ENCODE measurements around the gene CACNA1F.

DNA sequence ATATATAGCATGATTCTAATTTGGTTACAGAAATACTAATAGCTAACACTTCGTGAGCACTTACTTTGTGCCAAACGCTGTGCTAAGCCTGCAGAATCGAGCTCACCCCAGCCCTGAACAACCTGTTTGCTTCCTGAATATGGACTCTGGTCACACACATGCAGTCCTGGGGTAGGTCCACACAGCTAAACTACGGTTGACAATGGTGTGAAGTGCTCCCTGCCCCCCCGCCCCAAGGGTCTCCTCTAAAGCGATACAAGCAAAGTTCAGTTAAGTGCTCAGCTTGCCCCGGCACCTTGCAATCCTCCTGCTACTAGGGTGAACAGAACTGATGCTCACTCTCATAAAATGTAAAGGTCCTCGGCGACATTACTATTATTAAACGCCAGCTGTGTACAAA, 30.5 kb upstream of the CACNA1F start:
- TF ChIP-seq, protein P1, sequence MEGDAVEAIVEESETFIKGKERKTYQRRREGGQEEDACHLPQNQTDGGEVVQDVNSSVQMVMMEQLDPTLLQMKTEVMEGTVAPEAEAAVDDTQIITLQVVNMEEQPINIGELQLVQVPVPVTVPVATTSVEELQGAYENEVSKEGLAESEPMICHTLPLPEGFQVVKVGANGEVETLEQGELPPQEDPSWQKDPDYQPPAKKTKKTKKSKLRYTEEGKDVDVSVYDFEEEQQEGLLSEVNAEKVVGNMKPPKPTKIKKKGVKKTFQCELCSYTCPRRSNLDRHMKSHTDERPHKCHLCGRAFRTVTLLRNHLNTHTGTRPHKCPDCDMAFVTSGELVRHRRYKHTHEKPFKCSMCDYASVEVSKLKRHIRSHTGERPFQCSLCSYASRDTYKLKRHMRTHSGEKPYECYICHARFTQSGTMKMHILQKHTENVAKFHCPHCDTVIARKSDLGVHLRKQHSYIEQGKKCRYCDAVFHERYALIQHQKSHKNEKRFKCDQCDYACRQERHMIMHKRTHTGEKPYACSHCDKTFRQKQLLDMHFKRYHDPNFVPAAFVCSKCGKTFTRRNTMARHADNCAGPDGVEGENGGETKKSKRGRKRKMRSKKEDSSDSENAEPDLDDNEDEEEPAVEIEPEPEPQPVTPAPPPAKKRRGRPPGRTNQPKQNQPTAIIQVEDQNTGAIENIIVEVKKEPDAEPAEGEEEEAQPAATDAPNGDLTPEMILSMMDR (conservative IDR thresholded peaks at IDR 0.05; ENCODE audit: low read length) = no peak
- TF ChIP-seq EZH2phosphoT487 (IDR thresholded peaks at IDR 0.05; ENCODE audit: borderline replicate concordance, low read depth, low read length) = no peak

Measured in OCI-LY7 (cell line).